ENCODE results near the gene MSI2. TPM values are rescaled to one million over a fixed set of nuclear protein-coding genes. Genes with fewer than 3 reads are reported as not detected.

The MSI2 gene
- total RNA-seq, 1 donor from 2014 or later, result 33.8 TPM

DNA sequence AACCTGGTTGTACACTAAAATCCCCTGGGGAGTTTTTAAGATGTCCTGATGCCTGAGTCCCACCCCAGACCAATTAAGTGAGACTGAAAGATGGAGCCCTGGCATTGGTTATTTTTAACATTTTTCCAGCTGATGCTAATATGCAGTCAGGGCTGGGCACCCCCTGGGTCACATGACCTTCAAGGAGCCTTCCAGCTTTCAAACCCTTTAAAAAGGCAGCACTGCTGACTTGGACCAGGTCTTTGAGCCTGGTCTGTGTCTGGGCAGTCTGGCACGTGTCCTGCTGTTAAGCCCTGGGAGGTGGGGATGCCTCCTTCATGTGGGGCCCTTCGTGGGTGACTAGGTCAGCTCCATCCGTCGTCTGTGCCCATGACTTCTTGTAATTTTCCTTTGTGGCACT, 286.2 kb downstream of the MSI2 start:
- Histone ChIP-seq H3K36me3 (ENCODE audit: control insufficient read depth, insufficient read depth, low read length) (no peaks in the 10 kb centered on the region), H3K4me3 (ENCODE audit: low read depth, low read length) (no peak overlapping the region), H3K27me3 (ENCODE audit: control insufficient read depth, insufficient read depth, low read length) (no peaks in the 10 kb centered on the region)
- no peak for DNase-seq (ENCODE audit: low read depth)
- TF ChIP-seq, protein P1, sequence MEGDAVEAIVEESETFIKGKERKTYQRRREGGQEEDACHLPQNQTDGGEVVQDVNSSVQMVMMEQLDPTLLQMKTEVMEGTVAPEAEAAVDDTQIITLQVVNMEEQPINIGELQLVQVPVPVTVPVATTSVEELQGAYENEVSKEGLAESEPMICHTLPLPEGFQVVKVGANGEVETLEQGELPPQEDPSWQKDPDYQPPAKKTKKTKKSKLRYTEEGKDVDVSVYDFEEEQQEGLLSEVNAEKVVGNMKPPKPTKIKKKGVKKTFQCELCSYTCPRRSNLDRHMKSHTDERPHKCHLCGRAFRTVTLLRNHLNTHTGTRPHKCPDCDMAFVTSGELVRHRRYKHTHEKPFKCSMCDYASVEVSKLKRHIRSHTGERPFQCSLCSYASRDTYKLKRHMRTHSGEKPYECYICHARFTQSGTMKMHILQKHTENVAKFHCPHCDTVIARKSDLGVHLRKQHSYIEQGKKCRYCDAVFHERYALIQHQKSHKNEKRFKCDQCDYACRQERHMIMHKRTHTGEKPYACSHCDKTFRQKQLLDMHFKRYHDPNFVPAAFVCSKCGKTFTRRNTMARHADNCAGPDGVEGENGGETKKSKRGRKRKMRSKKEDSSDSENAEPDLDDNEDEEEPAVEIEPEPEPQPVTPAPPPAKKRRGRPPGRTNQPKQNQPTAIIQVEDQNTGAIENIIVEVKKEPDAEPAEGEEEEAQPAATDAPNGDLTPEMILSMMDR (IDR thresholded peaks at IDR 0.05; ENCODE audit: insufficient read depth, low read length, poor library complexity, severe bottlenecking), result no peak

DNA sequence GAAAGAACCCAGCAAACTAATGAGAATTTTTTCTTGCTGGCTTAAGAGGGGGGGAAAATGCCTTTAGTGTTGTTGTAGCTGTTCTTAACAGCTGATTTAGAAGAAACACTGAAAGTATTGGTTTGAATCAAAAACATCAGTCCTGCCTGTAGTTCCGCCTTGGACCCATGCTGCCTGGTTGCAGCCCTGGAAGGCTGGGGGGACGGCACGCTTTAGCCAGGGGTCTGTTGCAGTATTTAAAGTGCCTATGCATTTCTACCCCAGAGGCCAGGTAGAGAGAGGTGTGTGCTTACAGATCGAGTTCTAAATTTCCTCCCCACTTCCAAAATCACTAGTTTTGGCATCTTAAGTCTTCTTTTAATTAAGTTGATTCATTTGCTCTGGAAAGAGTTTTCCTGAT, 286.9 kb downstream of the MSI2 start:
- no peaks in the 10 kb centered on the region for H3K36me3 ChIP-seq (ENCODE audit: control insufficient read depth, insufficient read depth, low read length)
- H3K27me3 ChIP-seq (ENCODE audit: control insufficient read depth, insufficient read depth, low read length), result no peaks in the 10 kb centered on the region
- DNase-seq (ENCODE audit: low read depth), result no peak
- TF ChIP-seq, protein P1 (IDR thresholded peaks at IDR 0.05; ENCODE audit: insufficient read depth, low read length, poor library complexity, severe bottlenecking), result no peak
- H3K4me3 ChIP-seq (ENCODE audit: low read depth, low read length), result no peak overlapping the region

DNA sequence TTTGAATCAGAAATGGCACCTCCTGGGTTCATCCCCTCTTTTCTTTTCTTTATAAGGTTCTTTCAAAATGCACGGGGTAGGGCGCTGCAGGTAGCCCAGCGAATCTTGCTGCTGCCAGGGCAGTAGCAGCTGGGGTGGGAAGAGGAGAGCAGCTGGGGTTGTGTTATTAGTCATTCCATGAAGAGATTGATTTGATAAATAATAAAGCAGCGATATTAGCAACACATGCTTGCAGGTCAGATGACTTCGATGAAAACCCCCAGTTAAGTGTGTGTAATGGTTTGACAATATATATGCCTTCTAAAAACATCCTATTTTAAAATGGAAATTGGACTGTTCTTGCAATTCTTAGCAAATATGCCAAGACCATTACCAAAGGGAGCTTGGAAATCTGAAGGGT, 288.1 kb downstream of the MSI2 start:
- no peaks in the 10 kb centered on the region for H3K36me3 ChIP-seq (ENCODE audit: control insufficient read depth, insufficient read depth, low read length)
- no peak overlapping the region for H3K4me3 ChIP-seq (ENCODE audit: low read depth, low read length)
- H3K27me3 ChIP-seq (ENCODE audit: control insufficient read depth, insufficient read depth, low read length), result no peaks in the 10 kb centered on the region
- DNase-seq (ENCODE audit: low read depth), result no peak
- TF ChIP-seq, protein P1 (IDR thresholded peaks at IDR 0.05; ENCODE audit: insufficient read depth, low read length, poor library complexity, severe bottlenecking), result no peak

DNA sequence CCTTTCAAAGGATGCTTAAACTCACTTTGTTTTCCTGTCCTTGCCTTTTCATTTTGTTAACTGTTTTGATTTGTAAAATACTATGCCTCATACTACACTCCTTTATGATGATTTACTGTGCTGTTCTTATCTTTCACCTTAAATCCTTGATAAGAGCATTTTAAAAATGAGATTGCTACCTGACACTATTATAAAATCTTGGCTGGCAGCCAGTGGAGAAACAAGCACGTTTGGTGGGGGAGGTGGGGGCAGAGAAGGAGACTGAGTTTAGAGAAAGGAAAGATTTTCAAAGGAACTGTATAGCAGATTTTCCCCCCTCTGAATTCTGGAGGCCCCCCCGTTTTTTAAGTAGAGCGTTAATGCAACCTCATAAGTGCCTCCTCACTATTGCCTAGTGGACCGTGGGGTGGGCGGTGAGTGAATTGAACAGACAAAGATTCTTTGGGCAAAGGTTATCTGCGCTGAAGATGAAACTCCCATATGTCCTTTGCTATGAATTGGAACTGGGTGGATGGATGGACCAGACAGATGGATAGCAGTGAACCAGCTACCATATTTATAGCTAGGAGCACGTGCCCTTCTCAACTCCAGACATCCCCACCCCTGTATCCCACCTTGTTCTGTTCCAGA, 288.6 kb downstream of the MSI2 start:
- TF ChIP-seq, protein P1 (IDR thresholded peaks at IDR 0.05; ENCODE audit: insufficient read depth, low read length, poor library complexity, severe bottlenecking), result no peak
- no peak overlapping the region for H3K4me3 ChIP-seq (ENCODE audit: low read depth, low read length)

DNA sequence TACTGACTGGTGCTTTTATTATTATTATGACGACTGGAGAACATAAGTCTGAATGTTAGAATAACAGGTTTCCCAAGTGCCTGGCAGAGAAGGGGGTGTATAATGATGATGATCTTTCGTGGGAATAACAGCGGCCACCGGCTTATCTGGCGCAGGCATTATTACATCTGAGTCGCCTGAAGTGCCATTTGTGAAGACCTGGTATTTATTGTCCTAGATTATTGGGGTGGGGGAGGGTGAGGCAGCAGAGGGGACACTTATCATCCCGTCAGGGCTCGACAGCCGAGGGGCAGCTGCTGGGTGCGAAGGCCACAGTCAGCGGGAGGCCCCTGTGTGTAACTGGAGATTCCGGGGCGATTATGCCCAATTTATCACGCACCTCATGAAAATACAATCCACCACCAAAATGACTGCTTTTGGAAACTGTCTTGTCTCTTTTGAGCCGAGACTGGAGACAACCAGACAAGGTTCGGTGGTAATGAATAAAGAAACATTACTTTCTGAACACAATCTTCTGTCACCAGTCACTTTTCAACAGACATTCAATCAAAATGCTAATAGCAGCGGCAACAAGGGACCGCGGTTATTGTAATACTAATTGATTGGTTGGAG, 289.5 kb downstream of the MSI2 start:
- DNase-seq (ENCODE audit: low read depth), result no peak
- TF ChIP-seq, protein P1 (IDR thresholded peaks at IDR 0.05; ENCODE audit: insufficient read depth, low read length, poor library complexity, severe bottlenecking), result no peak
- Histone ChIP-seq H3K27me3 (ENCODE audit: control insufficient read depth, insufficient read depth, low read length) (no peaks in the 10 kb centered on the region), H3K4me3 (ENCODE audit: low read depth, low read length) (no peak overlapping the region), H3K36me3 (ENCODE audit: control insufficient read depth, insufficient read depth, low read length) (no peaks in the 10 kb centered on the region)

More for the DNA sequence above, 288.6 kb downstream of the MSI2 start:
- no peaks in the 10 kb centered on the region for H3K27me3 ChIP-seq (ENCODE audit: control insufficient read depth, insufficient read depth, low read length)
- DNase-seq (ENCODE audit: low read depth), result no peak
- no peaks in the 10 kb centered on the region for H3K36me3 ChIP-seq (ENCODE audit: control insufficient read depth, insufficient read depth, low read length)
